T-helper 2 cell treated with Interferon-gamma antibody and Interleukin-4, amounts not matched to agents 100 ng/mL and 5 ng/mL, for 36 hours (primary cell): ENCODE measurements around the gene NOPCHAP1. TPM values are rescaled to one million over a fixed set of nuclear protein-coding genes. Genes with fewer than 3 reads are reported as not detected.
"Not testable (repeated sequence)": the region's sequence is repeated elsewhere in the genome, so short reads cannot be mapped to it uniquely, and the experiment has no call there.

ENCODE experiments used
- intact Hi-C: fragments of 100-400 bp; cut with micrococcal nuclease; formaldehyde crosslinking; loops from one replicate; pipeline ENCODE4 v1.15.1; 2023
- total RNA-seq: library from RNA; stranded (reverse); gene quantifications from 2 replicates; pipeline ENCODE4 v1.2.3, GENCODE V29; 2022

Gene NOPCHAP1
- total RNA-seq = 16.6 and 17.2 TPM in 2 replicates

- intact Hi-C loops = loop anchor here (2.0 to 5.0 kb wide), 3 partner anchors 27 to 924 kb away; partner anchors contain the start of genes HCFC2 and SLC41A2
Observed at GRCh38 chr12:104986022-104986941, at the start of gene NOPCHAP1. TSS of gene NOPCHAP1 (plus strand) at chr12:104986316. CDS start at chr12:104986353, 37 bp downstream.

- intact Hi-C loops = no loop called here
Observed at GRCh38 chr12:104938371-104938770, 47.7 kb upstream of the NOPCHAP1 start.

GRCh38 chr12:104939089-104939488 lies 47.0 kb upstream of the NOPCHAP1 start:
- intact Hi-C loops = no loop called here

- intact Hi-C loops = no loop called here
Observed at GRCh38 chr12:104941454-104941853, 44.7 kb upstream of the NOPCHAP1 start.

- intact Hi-C loops = no loop called here
Observed at GRCh38 chr12:104942075-104942474, 44.0 kb upstream of the NOPCHAP1 start.

- intact Hi-C loops = not testable (repeated sequence)
Observed at GRCh38 chr12:104943401-104943800, 42.7 kb upstream of the NOPCHAP1 start.

- intact Hi-C loops = no loop called here
Observed at GRCh38 chr12:104944252-104944651, 41.9 kb upstream of the NOPCHAP1 start.

GRCh38 chr12:104948716-104949115 lies 37.4 kb upstream of the NOPCHAP1 start:
- intact Hi-C loops = not testable (repeated sequence)

- intact Hi-C loops = loop anchor here (10.0 kb wide), 2 partner anchors 103 to 267 kb away; no protein-coding TSS in a partner anchor
Observed at GRCh38 chr12:104951759-104952509, 34.2 kb upstream of the NOPCHAP1 start.

- intact Hi-C loops = loop anchor here (10.0 kb wide), 2 partner anchors 102 to 268 kb away; no protein-coding TSS in a partner anchor
Observed at GRCh38 chr12:104952816-104953215, 33.3 kb upstream of the NOPCHAP1 start.

GRCh38 chr12:104953323-104953722 lies 32.8 kb upstream of the NOPCHAP1 start:
- intact Hi-C loops = loop anchor here (10.0 kb wide), 2 partner anchors 101 to 269 kb away; no protein-coding TSS in a partner anchor

- intact Hi-C loops = loop anchor here (5.0 to 10.0 kb wide), 3 partner anchors 99 to 573 kb away; no protein-coding TSS in a partner anchor
Observed at GRCh38 chr12:104955703-104956102, 30.4 kb upstream of the NOPCHAP1 start.

- intact Hi-C loops = loop anchor here (5.0 to 10.0 kb wide), 3 partner anchors 98 to 575 kb away; no protein-coding TSS in a partner anchor
Observed at GRCh38 chr12:104956870-104957718, 29.0 kb upstream of the NOPCHAP1 start.

GRCh38 chr12:104957719-104958000 lies 28.5 kb upstream of the NOPCHAP1 start:
- intact Hi-C loops = loop anchor here (5.0 to 10.0 kb wide), 3 partner anchors 97 to 575 kb away; no protein-coding TSS in a partner anchor

GRCh38 chr12:104958001-104958804 lies 27.9 kb upstream of the NOPCHAP1 start, which contains the start of gene SLC41A2:
TSS of gene SLC41A2 (minus strand) at chr12:104958290. CDS start at chr12:104928527, 29,763 bp downstream.
- intact Hi-C loops = loop anchor here (2.0 to 10.0 kb wide), 4 partner anchors 29 to 576 kb away; partner anchors contain the start of gene NOPCHAP1

- intact Hi-C loops = loop anchor here (2.0 to 10.0 kb wide), 4 partner anchors 28 to 577 kb away; partner anchors contain the start of gene NOPCHAP1
Observed at GRCh38 chr12:104958805-104959334, 27.2 kb upstream of the NOPCHAP1 start.

- intact Hi-C loops = loop anchor here (2.0 to 10.0 kb wide), 4 partner anchors 27 to 577 kb away; partner anchors contain the start of gene NOPCHAP1
Observed at GRCh38 chr12:104959335-104959841, 26.7 kb upstream of the NOPCHAP1 start.

GRCh38 chr12:104960464-104960863 lies 25.7 kb upstream of the NOPCHAP1 start:
- intact Hi-C loops = no loop called here

GRCh38 chr12:104963757-104964156 lies 22.4 kb upstream of the NOPCHAP1 start:
- intact Hi-C loops = no loop called here
